Keratinocyte (primary cell): Measurements from ENCODE around the gene FANCL. TPM values are rescaled to one million over a fixed set of nuclear protein-coding genes. Genes with fewer than 3 reads are reported as not detected.

Experiments
- DNase-seq: peaks from one replicate; pipeline ENCODE4 v3.0.0-alpha.2; 2011; ENCODE audit warnings: low read depth, missing footprints, low spot score
- FAIRE-seq: peaks from 2 replicates; lab custom pipeline; 2011; peaks lifted over from hg19 to GRCh38; lab: Jason Lieb, UNC
- H2AFZ ChIP-seq: 2 replicates; pipeline ENCODE4 v1.6.0; 2012; ENCODE audit warnings: low read length, control low read depth, inconsistent platforms; ENCODE audit not compliant: control insufficient read depth
- H3K27ac ChIP-seq: 2 replicates; pipeline ENCODE4 v1.5.1; 2011; ENCODE audit warnings: low read length; ENCODE audit not compliant: control insufficient read depth, insufficient read depth
- H3K27me3 ChIP-seq: 3 replicates; pipeline ENCODE4 v1.6.0; 2011; ENCODE audit warnings: low read length; ENCODE audit not compliant: control insufficient read depth, insufficient read depth; ENCODE audit errors: extremely low read depth
- H3K36me3 ChIP-seq, 2 experiments: 2 replicates in 1 of 2; 3 replicates in 1 of 2; pipeline ENCODE4 v1.5.1; 2011; ENCODE audit warnings: low read length in 2 of 2, mild to moderate bottlenecking in 1 of 2; ENCODE audit not compliant: control insufficient read depth in 2 of 2, insufficient read depth in 2 of 2; ENCODE audit errors: extremely low read depth in 1 of 2
- H3K4me1 ChIP-seq: 3 replicates; pipeline ENCODE4 v1.5.1; 2011; ENCODE audit warnings: low read length; ENCODE audit not compliant: control insufficient read depth, insufficient read depth; ENCODE audit errors: extremely low read depth
- H3K4me2 ChIP-seq: 3 replicates; pipeline ENCODE4 v1.6.0; 2011; ENCODE audit warnings: low read depth, low read length; ENCODE audit not compliant: control insufficient read depth, insufficient read depth; ENCODE audit errors: extremely low read depth
- H3K4me3 ChIP-seq, 3 experiments: fragments of 200-600 bp in 1 of 3; sonication (generic) in 1 of 3; 2 replicates in 2 of 3; 3 replicates in 1 of 3; pipeline ENCODE4 v1.5.1; 2011 to 2016; ENCODE audit warnings: low read length in 3 of 3, mild to moderate bottlenecking in 3 of 3, control low read depth in 2 of 3, inconsistent platforms in 1 of 3, low read depth in 1 of 3, mixed read lengths in 1 of 3, mixed run types in 1 of 3, moderate library complexity in 1 of 3; ENCODE audit not compliant: control insufficient read depth in 2 of 3, insufficient read depth in 2 of 3; ENCODE audit errors: extremely low read depth in 1 of 3
- H3K79me2 ChIP-seq: 2 replicates; pipeline ENCODE4 v1.6.0; 2012; ENCODE audit warnings: low read length; ENCODE audit not compliant: control insufficient read depth, insufficient read depth
- H3K9ac ChIP-seq: 3 replicates; pipeline ENCODE4 v1.6.0; 2011; ENCODE audit warnings: low read length; ENCODE audit not compliant: control insufficient read depth, insufficient read depth; ENCODE audit errors: extremely low read depth
- H3K9me1 ChIP-seq: 3 replicates; pipeline ENCODE4 v1.6.0; 2011; ENCODE audit warnings: low read length; ENCODE audit not compliant: control insufficient read depth, insufficient read depth; ENCODE audit errors: extremely low read depth
- H3K9me3 ChIP-seq: 2 replicates; pipeline ENCODE4 v1.5.1; 2012; ENCODE audit warnings: low read depth, low read length; ENCODE audit not compliant: control insufficient read depth
- H4K20me1 ChIP-seq: 3 replicates; pipeline ENCODE4 v1.6.0; 2011; ENCODE audit warnings: low read length; ENCODE audit not compliant: control insufficient read depth, insufficient read depth; ENCODE audit errors: extremely low read depth
- EZH2 ChIP-seq: IDR thresholded peaks from one replicate; pipeline ENCODE4 v1.6.1; 2012; ENCODE audit warnings: inconsistent platforms, mild to moderate bottlenecking, low read length, moderate library complexity
- dilution Hi-C: fragments of 300-500 bp; cut with MboI; formaldehyde crosslinking; loops from one replicate; pipeline ENCODE4 v1.7.0; 2020; ENCODE audit warnings: low sequenced_read_pairs; ENCODE audit not compliant: extremely low pct_ligation_motif_present
- polyA plus RNA-seq, 5 experiments: library from polyadenylated mRNA; depleted of rRNA in 3 of 5; stranded (reverse) in 3 of 5; stranded (forward) in 1 of 5; unstranded in 1 of 5; fragments of >200 nt; gene quantifications; 1 replicate in 1 of 5; 2 replicates in 3 of 5; 3 replicates in 1 of 5; pipeline versions ENCODE4 v1.2.1 to v1.2.3, GENCODE V29; 2011 to 2012; ENCODE audit warnings: missing spikeins in 2 of 5, low read depth in 1 of 5, low replicate concordance in 1 of 5
- TF ChIP-seq, protein P1 (sequence below), 3 experiments: IDR thresholded peaks in 1 of 3; conservative IDR thresholded peaks in 1 of 3; optimal IDR thresholded peaks in 1 of 3; 2 replicates in 2 of 3; 3 replicates in 1 of 3; pipeline versions ENCODE3 to v1.5.1; 2011; ENCODE audit warnings: low read length in 3 of 3, mild to moderate bottlenecking in 3 of 3, moderate library complexity in 2 of 3, control low read depth in 1 of 3, inconsistent platforms in 1 of 3; ENCODE audit not compliant: insufficient read depth in 2 of 3; ENCODE audit errors: extremely low read depth in 1 of 3

Gene FANCL
- polyA plus RNA-seq, 1 donor (not counting 4 experiments of a cell fraction or from before 2014, with no cell fraction given): 15.1 TPM

DNA sequence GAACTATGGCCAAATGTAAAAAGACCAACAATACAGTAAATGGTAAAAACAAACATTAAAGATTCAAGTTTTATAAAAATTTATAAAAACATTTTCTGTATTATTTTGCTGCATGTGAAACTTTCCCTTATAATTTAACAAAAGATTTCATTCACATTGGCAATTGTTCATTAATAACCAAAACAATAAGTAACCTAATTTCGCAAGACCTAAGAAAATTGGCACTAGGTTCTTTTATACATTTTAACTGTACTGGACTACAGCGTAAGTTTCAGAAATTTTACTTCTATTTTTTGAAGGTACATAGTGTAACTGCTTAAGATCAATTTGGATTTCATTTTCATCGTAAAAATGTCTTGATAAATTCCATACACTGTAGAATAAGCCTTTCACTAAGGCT is 77.2 kb downstream of the FANCL start:
- peaks cover 0 to 4% of the 10 kb centered on the region in 2 experiments for H3K36me3 ChIP-seq
- no peak for TF ChIP-seq EZH2
- TF ChIP-seq, protein P1, sequence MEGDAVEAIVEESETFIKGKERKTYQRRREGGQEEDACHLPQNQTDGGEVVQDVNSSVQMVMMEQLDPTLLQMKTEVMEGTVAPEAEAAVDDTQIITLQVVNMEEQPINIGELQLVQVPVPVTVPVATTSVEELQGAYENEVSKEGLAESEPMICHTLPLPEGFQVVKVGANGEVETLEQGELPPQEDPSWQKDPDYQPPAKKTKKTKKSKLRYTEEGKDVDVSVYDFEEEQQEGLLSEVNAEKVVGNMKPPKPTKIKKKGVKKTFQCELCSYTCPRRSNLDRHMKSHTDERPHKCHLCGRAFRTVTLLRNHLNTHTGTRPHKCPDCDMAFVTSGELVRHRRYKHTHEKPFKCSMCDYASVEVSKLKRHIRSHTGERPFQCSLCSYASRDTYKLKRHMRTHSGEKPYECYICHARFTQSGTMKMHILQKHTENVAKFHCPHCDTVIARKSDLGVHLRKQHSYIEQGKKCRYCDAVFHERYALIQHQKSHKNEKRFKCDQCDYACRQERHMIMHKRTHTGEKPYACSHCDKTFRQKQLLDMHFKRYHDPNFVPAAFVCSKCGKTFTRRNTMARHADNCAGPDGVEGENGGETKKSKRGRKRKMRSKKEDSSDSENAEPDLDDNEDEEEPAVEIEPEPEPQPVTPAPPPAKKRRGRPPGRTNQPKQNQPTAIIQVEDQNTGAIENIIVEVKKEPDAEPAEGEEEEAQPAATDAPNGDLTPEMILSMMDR (optimal IDR thresholded peaks at IDR 0.05 in 1 of 3, IDR thresholded peaks at IDR 0.05 in 1 of 3, conservative IDR thresholded peaks at IDR 0.05 in 1 of 3; ENCODE audit: extremely low read depth in 1 of 3, insufficient read depth in 2 of 3, low read length in 3 of 3): no peak
- dilution Hi-C loops: no loop called here
- no peaks in the 10 kb centered on the region for H4K20me1 ChIP-seq
- no peak for FAIRE-seq
- H3K79me2 ChIP-seq: no peaks in the 10 kb centered on the region
- no peak overlapping the region for H3K27ac ChIP-seq
- no peaks in the 10 kb centered on the region for H3K27me3 ChIP-seq
- no peaks in the 10 kb centered on the region for H3K9me1 ChIP-seq
- H3K4me2 ChIP-seq: no peak overlapping the region
- no peak overlapping the region for H3K4me3 ChIP-seq
- no peaks in the 10 kb centered on the region for H3K4me1 ChIP-seq
- H3K9me3 ChIP-seq: no peaks in the 10 kb centered on the region
- H3K9ac ChIP-seq: no peak overlapping the region
- H2AFZ ChIP-seq: no peak overlapping the region
- no peak for DNase-seq

- no peaks in the 10 kb centered on the region for H3K9me3 ChIP-seq
- no peak overlapping the region for H3K9ac ChIP-seq
- no peak overlapping the region for H3K4me2 ChIP-seq
- dilution Hi-C loops: no loop called here
- no peaks in the 10 kb centered on the region for H3K27me3 ChIP-seq
- H3K79me2 ChIP-seq: peaks cover 3% of the 10 kb centered on the region
- H3K27ac ChIP-seq: no peak overlapping the region
- no peaks in the 10 kb centered on the region for H3K9me1 ChIP-seq
- H2AFZ ChIP-seq: no peak overlapping the region
- TF ChIP-seq, protein P1 (optimal IDR thresholded peaks at IDR 0.05 in 1 of 3, IDR thresholded peaks at IDR 0.05 in 1 of 3, conservative IDR thresholded peaks at IDR 0.05 in 1 of 3; ENCODE audit: extremely low read depth in 1 of 3, insufficient read depth in 2 of 3, low read length in 3 of 3): no peak
- no peak for TF ChIP-seq EZH2
- no peaks in the 10 kb centered on the region for H4K20me1 ChIP-seq
- no peaks in the 10 kb centered on the region for H3K4me1 ChIP-seq
- H3K36me3 ChIP-seq: peaks cover 0 to 7% of the 10 kb centered on the region in 2 experiments
- no peak for FAIRE-seq
- no peak for DNase-seq
- no peak overlapping the region for H3K4me3 ChIP-seq
These were observed 82.6 kb downstream of the FANCL start for GRCh38 chr2:58158481-58158880.
